ENCODE measurements around the gene POLL. TPM values are rescaled to one million over a fixed set of nuclear protein-coding genes. Genes with fewer than 3 reads are reported as not detected.

Gene POLL
- polyA plus RNA-seq, 1 experiment = 31.3 TPM

- Histone ChIP-seq H3K36me3 (ENCODE audit: control insufficient read depth, insufficient read depth, low read length) (peaks cover 5% of the 10 kb centered on the region; the same call in 1 of the 2 replicates), H3K27me3 (ENCODE audit: control insufficient read depth, insufficient read depth, low read length) (no peaks in the 10 kb centered on the region), H3K4me3 (ENCODE audit: low read depth, low read length) (no peak overlapping the region)
- ChIA-PET POLR2A (no interaction called here), CTCF (interaction anchor here (0.8 to 3.7 kb wide), 6 partner anchors 10 to 35 kb away, joined by 3 to 20 read pairs (median 4); no protein-coding TSS in a partner anchor)
- TF ChIP-seq CTCF (IDR thresholded peaks at IDR 0.05; ENCODE audit: insufficient read depth, low read depth, low read length) = no peak
- DNase-seq (ENCODE audit: low read depth) = no peak
Observed at GRCh38 chr10:101535949-101536348, 52.1 kb downstream of the POLL start.

- ChIA-PET CTCF (interaction anchor here (0.6 to 1.0 kb wide), 2 partner anchors 14 to 716 kb away, joined by 3 read pairs; partner anchors contain the start of gene GBF1), POLR2A (interaction anchor here (0.6 kb wide), 1 partner anchor 435 kb away, joined by 3 read pairs; no protein-coding TSS in a partner anchor)
- peaks cover 4% of the 10 kb centered on the region for H3K36me3 ChIP-seq (ENCODE audit: control insufficient read depth, insufficient read depth, low read length)
- H3K4me3 ChIP-seq (ENCODE audit: low read depth, low read length) = no peak overlapping the region
- no peak for DNase-seq (ENCODE audit: low read depth)
- H3K27me3 ChIP-seq (ENCODE audit: control insufficient read depth, insufficient read depth, low read length) = no peaks in the 10 kb centered on the region
- TF ChIP-seq CTCF (IDR thresholded peaks at IDR 0.05; ENCODE audit: insufficient read depth, low read depth, low read length) = no peak
Observed at GRCh38 chr10:101529725-101530553, 58.1 kb downstream of the POLL start.

GRCh38 chr10:101529207-101529606, 58.9 kb downstream of the POLL start:
- H3K27me3 ChIP-seq (ENCODE audit: control insufficient read depth, insufficient read depth, low read length) = no peaks in the 10 kb centered on the region
- TF ChIP-seq CTCF (IDR thresholded peaks at IDR 0.05; ENCODE audit: insufficient read depth, low read depth, low read length) = no peak
- H3K36me3 ChIP-seq (ENCODE audit: control insufficient read depth, insufficient read depth, low read length) = peaks cover 1% of the 10 kb centered on the region
- no peak overlapping the region for H3K4me3 ChIP-seq (ENCODE audit: low read depth, low read length)
- CTCF ChIA-PET = interaction anchor here (1.0 kb wide), 1 partner anchor 15 kb away, joined by 3 read pairs; no protein-coding TSS in a partner anchor
- POLR2A ChIA-PET = interaction anchor here (0.6 kb wide), 1 partner anchor 434 kb away, joined by 3 read pairs; no protein-coding TSS in a partner anchor
- DNase-seq (ENCODE audit: low read depth) = no peak

Small RNAs within 50 kb of the gene (small RNA-seq; reads per million reads assigned to genes)
- gene MIR3158-1 (ENCODE audit: insufficient read length, low read depth, low replicate concordance) = 1.9 reads per million
- not detected for gene RNU6-1165P (ENCODE audit: insufficient read length, low read depth, low replicate concordance)

Other genes with a start within 250 kb of the POLL start
- 9.1 and 15.1 TPM in 2 replicates for gene BTRC, start 234.1 kb downstream of the POLL start, polyA plus RNA-seq (2011; rRNA removed)
- gene DPCD, start 64 bp upstream of the POLL start, polyA plus RNA-seq (2011; rRNA removed) = 46.4 and 51.9 TPM in 2 replicates
- gene FBXW4, start 106.9 kb upstream of the POLL start, polyA plus RNA-seq (2011; rRNA removed) = 28.9 and 31.2 TPM in 2 replicates
- gene FGF8, start 187.9 kb upstream of the POLL start, polyA plus RNA-seq (2011; rRNA removed) = not detected in 2 replicates
- 31.8 and 35.6 TPM in 2 replicates for gene NPM3, start 195.2 kb upstream of the POLL start, polyA plus RNA-seq (2011; rRNA removed)
- gene OGA, start 230.2 kb upstream of the POLL start, polyA plus RNA-seq (2011; rRNA removed) = 25.6 and 52.3 TPM in 2 replicates